Mesothelial cell of epicardium (in vitro differentiated cells): ENCODE data around the gene MAML1. TPM values are rescaled to one million over a fixed set of nuclear protein-coding genes. Genes with fewer than 3 reads are reported as not detected.

ENCODE experiments used
- DNase-seq, 2 experiments: peaks; one replicate each; pipeline ENCODE4 v3.0.0; 2021; ENCODE audit warnings: low spot score in 2 of 2; ENCODE audit not compliant: unreplicated experiment in 2 of 2
- H3K27ac Mint-ChIP-seq: 2 replicates; pipeline ENCODE4 v1.8.0; 2021; ENCODE audit warnings: mixed read lengths
- H3K27me3 Mint-ChIP-seq: 2 replicates; pipeline ENCODE4 v1.8.0; 2021; ENCODE audit warnings: low read depth, mixed read lengths
- H3K36me3 Mint-ChIP-seq: 2 replicates; pipeline ENCODE4 v1.8.0; 2021; ENCODE audit warnings: mixed read lengths
- H3K4me1 Mint-ChIP-seq: 2 replicates; pipeline ENCODE4 v1.8.0; 2021; ENCODE audit warnings: mixed read lengths
- H3K4me3 Mint-ChIP-seq: 2 replicates; pipeline ENCODE4 v1.8.0; 2021; ENCODE audit warnings: mild to moderate bottlenecking, moderate library complexity, mixed read lengths
- H3K9me3 Mint-ChIP-seq: 2 replicates; pipeline ENCODE4 v1.8.0; 2021; ENCODE audit warnings: mixed read lengths
- CTCF ChIP-seq: fragments of 200-600 bp; sonication (generic); IDR thresholded peaks from one replicate; pipeline ENCODE4 v1.5.0; 2021; ENCODE audit warnings: antibody characterized with exemption; ENCODE audit not compliant: unreplicated experiment
- total RNA-seq: library from RNA; stranded (reverse); gene quantifications from 3 replicates; pipeline ENCODE4 v1.2.1, GENCODE V29; 2021

MAML1 gene
- total RNA-seq, 1 donor from 2014 or later, result 49.6 TPM

GRCh38 chr5:179820483-179821297 lies 88.1 kb downstream of the MAML1 start, which contains the start of gene SQSTM1:
Gene SQSTM1, plus strand, starts transcription at chr5:179820905. Its CDS starts 32 bp downstream, at chr5:179820937.
- Mint-ChIP-seq H3K27me3 (no peaks in the 10 kb centered on the region), H3K4me3 (peak within 1 kb of the TSS; percentile 97), H3K9me3 (no peaks in the 10 kb centered on the region), H3K36me3 (peaks cover 14% of the 10 kb centered on the region), H3K4me1 (peaks cover 36% of the 10 kb centered on the region), H3K27ac (peak within 1 kb of the TSS; percentile 99)
- DNase-seq, result peak; percentile 77 to 89
- peak; percentile 12 for TF ChIP-seq CTCF

- no peaks in the 10 kb centered on the region for H3K27me3 Mint-ChIP-seq
- peak; percentile 10 for TF ChIP-seq CTCF
- no peaks in the 10 kb centered on the region for H3K9me3 Mint-ChIP-seq
- peak overlapping the region; percentile 97 for H3K4me3 Mint-ChIP-seq
- DNase-seq, result peak; percentile 75 to 79
- H3K36me3 Mint-ChIP-seq, result peaks cover 15% of the 10 kb centered on the region
- H3K4me1 Mint-ChIP-seq, result peaks cover 36% of the 10 kb centered on the region
- peak overlapping the region; percentile 99 for H3K27ac Mint-ChIP-seq
Measured at GRCh38 chr5:179821298-179822058, 88.9 kb downstream of the MAML1 start.

DNA sequence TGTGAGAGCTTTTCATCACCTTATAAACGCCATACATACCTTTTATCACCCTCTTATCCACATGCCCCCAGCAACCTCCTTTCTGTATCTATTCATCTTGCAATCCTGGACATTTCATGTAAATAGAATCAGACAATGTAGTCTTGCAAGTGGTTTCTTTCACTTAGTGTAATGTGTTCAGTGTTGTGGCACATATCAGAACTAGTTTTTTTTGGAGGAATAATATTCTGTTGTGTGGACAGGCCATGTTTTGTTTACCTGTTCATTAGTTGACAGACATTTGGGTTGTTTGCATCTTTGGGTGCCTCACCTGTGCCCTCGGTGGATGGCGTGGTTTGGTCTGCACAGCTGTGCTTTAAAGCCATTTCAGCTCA lies 89.4 kb downstream of the MAML1 start:
- H3K9me3 Mint-ChIP-seq, result no peaks in the 10 kb centered on the region
- H3K4me1 Mint-ChIP-seq, result peaks cover 36% of the 10 kb centered on the region
- peak overlapping the region; percentile 97 for H3K4me3 Mint-ChIP-seq
- peaks cover 19% of the 10 kb centered on the region for H3K36me3 Mint-ChIP-seq
- TF ChIP-seq CTCF, result no peak
- no peak for DNase-seq
- H3K27ac Mint-ChIP-seq, result peak overlapping the region; percentile 99
- H3K27me3 Mint-ChIP-seq, result no peaks in the 10 kb centered on the region

GRCh38 chr5:179822444-179822990 lies 89.9 kb downstream of the MAML1 start:
- DNase-seq, result no peak

More at GRCh38 chr5:179822444-179822990, 89.9 kb downstream of the MAML1 start:
- Mint-ChIP-seq H3K27me3 (no peaks in the 10 kb centered on the region), H3K4me3 (peak overlapping the region; percentile 97), H3K36me3 (peaks cover 21% of the 10 kb centered on the region), H3K27ac (peak overlapping the region; percentile 99), H3K4me1 (peaks cover 36% of the 10 kb centered on the region), H3K9me3 (no peaks in the 10 kb centered on the region)
- no peak for TF ChIP-seq CTCF
